SU-DHL-6 (cell line): ENCODE data around the gene RAB40B.

Experiments
- H2AFZ ChIP-seq: fragments of 200-600 bp; sonication (generic); 2 replicates; pipeline ENCODE4 v1.6.1; 2014; ENCODE audit warnings: low read depth, mild to moderate bottlenecking, moderate library complexity, mixed read lengths, antibody characterized with exemption, low read length; ENCODE audit not compliant: severe bottlenecking
- H3F3A ChIP-seq: fragments of 200-600 bp; shearing (Covaris generic); 2 replicates; pipeline ENCODE4 v1.6.0; 2016; ENCODE audit warnings: antibody characterized with exemption, mild to moderate bottlenecking; ENCODE audit not compliant: insufficient read depth
- H3K27ac ChIP-seq: fragments of 200-600 bp; sonication (generic); 2 replicates; pipeline ENCODE4 v1.5.1; 2016; ENCODE audit warnings: low read depth, mild to moderate bottlenecking, low read length, moderate library complexity, mixed read lengths
- H3K27me3 ChIP-seq: fragments of 200-600 bp; sonication (generic), shearing (Covaris generic); 2 replicates; pipeline ENCODE4 v1.6.0; 2014; ENCODE audit warnings: mild to moderate bottlenecking, low read length
- H3K36me3 ChIP-seq: fragments of 200-600 bp; sonication (generic); 2 replicates; pipeline ENCODE4 v1.6.1; 2014; ENCODE audit warnings: mild to moderate bottlenecking, low read length, mixed read lengths
- H3K4me2 ChIP-seq: fragments of 300-600, 200-600 bp; shearing (Covaris generic), sonication (generic); 2 replicates; pipeline ENCODE4 v1.6.0; 2014; ENCODE audit warnings: low read length, low read depth, mild to moderate bottlenecking; ENCODE audit not compliant: poor library complexity, severe bottlenecking
- H3K4me3 ChIP-seq: fragments of 200-600 bp; sonication (generic); 2 replicates; pipeline ENCODE4 v1.5.1; 2014; ENCODE audit warnings: antibody characterized with exemption, low read length, mild to moderate bottlenecking, mixed read lengths; ENCODE audit not compliant: insufficient read depth, poor library complexity, severe bottlenecking
- H3K79me2 ChIP-seq: fragments of 200-600 bp; sonication (generic); 2 replicates; pipeline ENCODE4 v1.6.1; 2014; ENCODE audit warnings: mild to moderate bottlenecking, low read length, moderate library complexity; ENCODE audit not compliant: insufficient read depth
- H3K9ac ChIP-seq: fragments of 200-600 bp; sonication (generic); 2 replicates; pipeline ENCODE4 v1.7.0; 2014; ENCODE audit warnings: mild to moderate bottlenecking, low read length
- H3K9me2 ChIP-seq: fragments of 200-600 bp; sonication (generic); replicated peaks from 2 replicates; pipeline ENCODE4 v1.6.1; 2014; ENCODE audit warnings: low read length; ENCODE audit not compliant: insufficient read depth
- H3K9me3 ChIP-seq: fragments of 200-600 bp; sonication (generic); 2 replicates; pipeline ENCODE4 v1.6.1; 2014; ENCODE audit warnings: low read length, mixed read lengths; ENCODE audit not compliant: insufficient read depth
- H4K20me1 ChIP-seq: fragments of 200-600 bp; sonication (generic); 2 replicates; pipeline ENCODE4 v1.6.1; 2014; ENCODE audit warnings: low read depth, mild to moderate bottlenecking, antibody characterized with exemption, low read length, moderate library complexity, mixed read lengths
- EZH2phosphoT487 ChIP-seq: fragments of 200-600 bp; sonication (generic), shearing (Covaris generic); conservative IDR thresholded peaks from 2 replicates; pipeline ENCODE4 v1.6.1; 2018; ENCODE audit warnings: mild to moderate bottlenecking, antibody characterized with exemption, low read length, moderate library complexity, mixed read lengths
- TF ChIP-seq, protein P1 (sequence below): fragments of 200-600 bp; sonication (generic); IDR thresholded peaks from one replicate; pipeline ENCODE4 v1.5.1; 2017; ENCODE audit warnings: antibody characterized with exemption, mild to moderate bottlenecking, low read length, moderate library complexity; ENCODE audit not compliant: insufficient read depth, poor library complexity, severe bottlenecking

The RAB40B gene

DNA sequence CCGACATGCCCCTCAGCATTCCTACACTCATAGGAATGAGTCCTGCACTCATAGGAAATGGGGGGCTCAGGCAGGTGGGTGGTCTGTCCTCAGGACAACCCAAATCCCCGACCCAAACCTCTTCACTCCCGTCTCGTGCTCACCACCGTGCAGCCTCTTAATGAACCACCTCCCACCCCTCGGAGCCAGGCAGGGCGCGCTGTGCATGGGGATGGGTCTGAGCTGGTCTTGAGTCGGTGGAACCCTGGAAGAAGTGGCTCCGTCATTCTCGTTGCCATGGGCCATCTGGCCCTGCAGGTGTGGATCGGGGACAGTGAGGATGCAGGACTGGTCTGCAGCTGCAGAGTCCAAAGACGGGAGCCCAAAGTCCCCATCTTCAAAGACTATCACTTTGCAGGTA, 6.4 kb upstream of the RAB40B start:
- H3K4me3 ChIP-seq, result no peak overlapping the region
- no peak overlapping the region for H3K4me2 ChIP-seq
- H3K9me2 ChIP-seq, result no peaks in the 10 kb centered on the region
- no peak overlapping the region for H2AFZ ChIP-seq
- H3F3A ChIP-seq, result no peaks in the 10 kb centered on the region
- no peak overlapping the region for H3K27ac ChIP-seq
- H3K36me3 ChIP-seq, result no peaks in the 10 kb centered on the region
- TF ChIP-seq, protein P1, sequence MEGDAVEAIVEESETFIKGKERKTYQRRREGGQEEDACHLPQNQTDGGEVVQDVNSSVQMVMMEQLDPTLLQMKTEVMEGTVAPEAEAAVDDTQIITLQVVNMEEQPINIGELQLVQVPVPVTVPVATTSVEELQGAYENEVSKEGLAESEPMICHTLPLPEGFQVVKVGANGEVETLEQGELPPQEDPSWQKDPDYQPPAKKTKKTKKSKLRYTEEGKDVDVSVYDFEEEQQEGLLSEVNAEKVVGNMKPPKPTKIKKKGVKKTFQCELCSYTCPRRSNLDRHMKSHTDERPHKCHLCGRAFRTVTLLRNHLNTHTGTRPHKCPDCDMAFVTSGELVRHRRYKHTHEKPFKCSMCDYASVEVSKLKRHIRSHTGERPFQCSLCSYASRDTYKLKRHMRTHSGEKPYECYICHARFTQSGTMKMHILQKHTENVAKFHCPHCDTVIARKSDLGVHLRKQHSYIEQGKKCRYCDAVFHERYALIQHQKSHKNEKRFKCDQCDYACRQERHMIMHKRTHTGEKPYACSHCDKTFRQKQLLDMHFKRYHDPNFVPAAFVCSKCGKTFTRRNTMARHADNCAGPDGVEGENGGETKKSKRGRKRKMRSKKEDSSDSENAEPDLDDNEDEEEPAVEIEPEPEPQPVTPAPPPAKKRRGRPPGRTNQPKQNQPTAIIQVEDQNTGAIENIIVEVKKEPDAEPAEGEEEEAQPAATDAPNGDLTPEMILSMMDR, result no peak
- TF ChIP-seq EZH2phosphoT487, result no peak
- no peaks in the 10 kb centered on the region for H3K9me3 ChIP-seq
- H3K9ac ChIP-seq, result no peak overlapping the region
- no peaks in the 10 kb centered on the region for H3K79me2 ChIP-seq
- H4K20me1 ChIP-seq, result no peaks in the 10 kb centered on the region
- no peaks in the 10 kb centered on the region for H3K27me3 ChIP-seq

DNA sequence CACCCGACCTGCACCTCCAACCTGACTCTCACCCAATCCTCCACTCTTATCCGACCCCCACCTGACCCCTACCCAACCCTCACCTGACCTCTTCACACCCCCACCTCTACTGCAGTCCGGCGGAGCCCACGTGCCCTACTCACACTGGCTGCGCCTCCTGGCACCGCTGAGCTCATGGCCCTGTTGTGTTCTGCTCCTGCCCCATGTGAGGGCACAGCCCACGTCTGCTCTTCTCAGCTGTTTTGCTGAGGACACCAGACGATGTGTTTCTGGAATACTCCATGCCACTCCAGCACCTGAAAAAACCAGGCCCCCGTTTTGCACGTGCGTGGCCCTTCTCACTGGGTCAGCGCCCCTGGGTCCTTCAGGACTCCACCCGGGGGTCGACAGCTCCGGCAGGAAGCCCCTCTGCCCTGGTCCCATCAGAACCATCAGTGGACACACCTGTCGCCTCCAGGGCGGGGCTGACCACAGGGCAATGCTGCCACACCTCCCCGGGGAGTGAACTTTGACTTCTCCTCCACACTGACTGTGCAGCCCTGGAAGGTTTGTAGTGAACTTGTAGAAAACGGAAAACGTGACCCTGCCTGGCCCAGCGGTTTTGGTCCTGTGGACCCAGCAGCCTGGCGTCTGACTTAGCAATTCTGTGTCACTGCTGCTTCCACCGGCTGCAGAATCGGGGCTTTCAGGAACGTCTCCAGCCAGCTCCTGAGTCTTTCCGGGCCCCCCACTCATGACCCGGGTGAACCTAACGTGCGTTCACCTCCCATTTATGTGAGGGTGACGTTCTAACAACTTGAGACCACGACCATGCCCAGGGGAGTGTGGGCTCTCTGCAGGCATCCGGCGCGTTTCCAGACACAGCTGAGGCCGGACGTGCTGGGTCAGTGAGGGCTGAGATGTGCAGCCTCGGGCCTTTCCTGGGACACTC, 5.7 kb upstream of the RAB40B start:
- Histone ChIP-seq H3K36me3 (no peaks in the 10 kb centered on the region), H3K9me2 (no peaks in the 10 kb centered on the region), H3K9me3 (no peaks in the 10 kb centered on the region), H3F3A (no peaks in the 10 kb centered on the region), H3K79me2 (no peaks in the 10 kb centered on the region), H3K27ac (no peak overlapping the region), H3K27me3 (no peaks in the 10 kb centered on the region), H2AFZ (no peak overlapping the region), H3K4me2 (no peak overlapping the region), H3K9ac (no peak overlapping the region), H3K4me3 (no peak overlapping the region), H4K20me1 (no peaks in the 10 kb centered on the region)
- TF ChIP-seq, protein P1, result no peak
- no peak for TF ChIP-seq EZH2phosphoT487

DNA sequence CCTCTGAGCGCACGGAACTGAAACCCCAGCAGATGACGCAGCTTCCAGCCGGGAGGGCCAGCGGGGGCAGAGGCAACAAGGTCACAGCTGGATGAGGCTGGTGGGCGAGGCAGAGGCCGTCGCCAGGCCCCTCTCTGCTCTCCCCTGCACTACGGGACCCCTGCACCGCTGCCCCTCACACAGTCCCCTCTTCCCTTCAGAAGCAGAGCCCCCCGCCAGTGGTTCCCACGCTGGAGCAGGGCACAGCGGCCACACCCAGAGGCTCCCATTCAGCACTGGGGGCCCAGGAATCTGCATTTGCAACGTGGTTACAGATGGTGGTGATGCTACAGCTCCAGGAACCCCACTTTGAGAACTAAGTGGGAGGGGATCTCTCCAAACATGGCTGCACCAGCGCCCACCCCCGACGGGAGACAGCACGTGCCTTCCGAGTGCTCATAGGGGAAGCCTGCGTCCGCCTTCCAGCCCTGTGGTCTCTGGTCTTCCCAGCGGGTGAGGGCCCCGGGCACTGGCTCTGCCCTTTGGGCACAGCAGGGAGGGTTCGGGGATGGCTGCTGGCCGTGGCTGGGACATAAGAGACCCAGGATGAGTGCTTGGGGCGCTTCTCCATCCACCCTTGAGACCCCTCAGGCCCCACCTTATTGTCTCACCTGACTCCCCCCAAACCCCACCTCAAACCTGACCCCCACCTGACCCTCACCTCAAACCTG, 4.7 kb upstream of the RAB40B start:
- no peaks in the 10 kb centered on the region for H3F3A ChIP-seq
- no peaks in the 10 kb centered on the region for H4K20me1 ChIP-seq
- H3K4me2 ChIP-seq, result no peak overlapping the region
- H3K9me2 ChIP-seq, result no peaks in the 10 kb centered on the region
- H3K27me3 ChIP-seq, result no peaks in the 10 kb centered on the region
- no peak overlapping the region for H2AFZ ChIP-seq
- H3K4me3 ChIP-seq, result no peak overlapping the region
- TF ChIP-seq, protein P1, result no peak
- TF ChIP-seq EZH2phosphoT487, result no peak
- no peak overlapping the region for H3K9ac ChIP-seq
- H3K27ac ChIP-seq, result no peak overlapping the region
- no peaks in the 10 kb centered on the region for H3K36me3 ChIP-seq
- H3K79me2 ChIP-seq, result no peaks in the 10 kb centered on the region
- H3K9me3 ChIP-seq, result no peaks in the 10 kb centered on the region
